Panc1 (cell line): ENCODE results near the gene TBC1D22A. TPM values are rescaled to one million over a fixed set of nuclear protein-coding genes. Genes with fewer than 3 reads are reported as not detected.

ENCODE experiments used
- ATAC-seq: fragments of 200-7000 bp; cut with Tn5 transposase; 2 replicates; pipeline ENCODE4 v1.9.1; 2020; ENCODE audit warnings: mild to moderate bottlenecking, moderate library complexity
- BruUV-seq: library from RNA; stranded (reverse); fragments of 400-500 nt; replicated peaks from 2 replicates; lab custom pipeline; 2021; lab: Mats Ljungman, UMichigan
- CTCF ChIA-PET: fragments of 300-600 bp; sonication (Branson Sonifier 250); formaldehyde crosslinking; loops from one replicate; lab custom pipeline; 2022; ENCODE audit warnings: antibody characterized with exemption; lab: Charles Lee
- POLR2A ChIA-PET: fragments of 300-600 bp; sonication (Branson Sonifier 250); formaldehyde crosslinking; loops from one replicate; lab custom pipeline; 2022; ENCODE audit warnings: antibody characterized with exemption; lab: Charles Lee
- DNase-seq: peaks from one replicate; pipeline ENCODE4 v3.0.0-alpha.2; 2010; ENCODE audit warnings: low read depth, low spot score
- H3K27ac ChIP-seq: 2 replicates; pipeline ENCODE4 v1.5.1; 2011; ENCODE audit warnings: mild to moderate bottlenecking, low read length, inconsistent platforms
- H3K27me3 ChIP-seq: fragments of 200-500 bp; sonication (Bioruptor generic); 2 replicates; pipeline ENCODE4 v1.6.0; 2014; ENCODE audit warnings: low read length, inconsistent platforms; ENCODE audit not compliant: control insufficient read depth, insufficient read depth
- H3K36me3 ChIP-seq: fragments of 200-500 bp; sonication (Bioruptor generic); 2 replicates; pipeline ENCODE4 v1.5.1; 2014; ENCODE audit warnings: inconsistent platforms, mild to moderate bottlenecking, low read length, moderate library complexity; ENCODE audit not compliant: control insufficient read depth, insufficient read depth
- H3K4me1 ChIP-seq: 2 replicates; pipeline ENCODE4 v1.5.1; 2011; ENCODE audit warnings: inconsistent platforms, mild to moderate bottlenecking, low read length, moderate library complexity; ENCODE audit not compliant: control insufficient read depth, insufficient read depth
- H3K4me3 ChIP-seq, 2 experiments: 2 replicates each; pipeline ENCODE4 v1.5.1; 2011 to 2012; ENCODE audit warnings: low read depth in 2 of 2, low read length in 2 of 2, mild to moderate bottlenecking in 2 of 2, inconsistent platforms in 1 of 2, moderate library complexity in 1 of 2
- H3K9me3 ChIP-seq: fragments of 200-500 bp; sonication (Bioruptor generic); 2 replicates; pipeline ENCODE4 v1.5.1; 2014; ENCODE audit warnings: low read depth, mild to moderate bottlenecking, inconsistent platforms, low read length, moderate library complexity; ENCODE audit not compliant: control insufficient read depth, insufficient read depth
- CTCF ChIP-seq: fragments of 450-650 bp; IDR thresholded peaks from 2 replicates; pipeline ENCODE4 v1.5.1; 2017; ENCODE audit warnings: mild to moderate bottlenecking
- POLR2AphosphoS5 ChIP-seq: IDR thresholded peaks from 2 replicates; pipeline ENCODE4 v1.6.1; 2012; ENCODE audit warnings: mild to moderate bottlenecking, low read depth, low read length, moderate library complexity
- REST ChIP-seq, 2 experiments: IDR thresholded peaks; 2 replicates each; pipeline ENCODE4 v1.6.1; 2011 to 2012; ENCODE audit warnings: low read depth in 2 of 2, control low read depth in 1 of 2, low read length in 1 of 2, mild to moderate bottlenecking in 1 of 2, moderate library complexity in 1 of 2; ENCODE audit not compliant: insufficient read depth in 1 of 2
- SIN3A ChIP-seq: IDR thresholded peaks from 2 replicates; pipeline ENCODE4 v1.6.1; 2012; ENCODE audit warnings: low read depth, mild to moderate bottlenecking, low read length, moderate library complexity, borderline replicate concordance; ENCODE audit not compliant: insufficient read depth
- TCF7L2 ChIP-seq: IDR thresholded peaks from 2 replicates; pipeline ENCODE4 v1.6.1; 2011; ENCODE audit warnings: mild to moderate bottlenecking, low read depth, low read length, inconsistent platforms
- in situ Hi-C: cut with HindIII; loops from 2 replicates; pipeline ENCODE4 v1.10.0; 2016; ENCODE audit warnings: low sequenced_read_pairs, low pct_unique_long_range_greater_than_20kb
- intact Hi-C: fragments of 100-400 bp; cut with micrococcal nuclease; formaldehyde crosslinking; loops from one replicate; pipeline ENCODE4 v1.10.0; 2022; ENCODE audit not compliant: unreplicated experiment
- total RNA-seq: library from RNA; stranded (reverse); gene quantifications from one replicate; pipeline ENCODE4 v1.2.1, GENCODE V29; 2021; ENCODE audit not compliant: unreplicated experiment

Gene TBC1D22A
- total RNA-seq, 1 experiment from 2014 or later: 28.7 TPM

- Histone ChIP-seq H3K4me3 (no peak overlapping the region), H3K9me3 (no peaks in the 10 kb centered on the region), H3K36me3 (no peaks in the 10 kb centered on the region), H3K27me3 (no peaks in the 10 kb centered on the region), H3K27ac (no peak overlapping the region), H3K4me1 (peaks cover 3% of the 10 kb centered on the region; the same call in 1 of the 2 replicates)
- ATAC-seq (no peak), DNase-seq (no peak)
- TF ChIP-seq REST (IDR thresholded peaks at IDR 0.05; ENCODE audit: insufficient read depth in 1 of 2, low read depth in 2 of 2, low read length in 1 of 2): no peak
- TF ChIP-seq SIN3A: no peak
- TF ChIP-seq TCF7L2: no peak
- no peak for TF ChIP-seq CTCF
- TF ChIP-seq POLR2AphosphoS5: no peak
- ChIA-PET CTCF (no interaction called here), POLR2A (no interaction called here)
- intact Hi-C loops: no loop called here
- in situ Hi-C loops: no loop called here
- no TSS peak for BruUV-seq
Observed at GRCh38 chr22:47151490-47151889, 389.0 kb downstream of the TBC1D22A start.

- H3K27me3 ChIP-seq: no peaks in the 10 kb centered on the region
- no TSS peak for BruUV-seq
- H3K36me3 ChIP-seq: no peaks in the 10 kb centered on the region
- no peak overlapping the region for H3K27ac ChIP-seq
- H3K4me1 ChIP-seq: peaks cover 3% of the 10 kb centered on the region; the same call in 1 of the 2 replicates
- H3K4me3 ChIP-seq: no peak overlapping the region
- intact Hi-C loops: no loop called here
- in situ Hi-C loops: no loop called here
- ChIA-PET POLR2A (no interaction called here), CTCF (no interaction called here)
- TF ChIP-seq TCF7L2 (no peak), POLR2AphosphoS5 (no peak), CTCF (no peak), REST (IDR thresholded peaks at IDR 0.05; ENCODE audit: insufficient read depth in 1 of 2, low read depth in 2 of 2, low read length in 1 of 2) (no peak), SIN3A (no peak)
- no peaks in the 10 kb centered on the region for H3K9me3 ChIP-seq
- DNase-seq (no peak), ATAC-seq (no peak)
Observed at GRCh38 chr22:47152236-47152635, 389.8 kb downstream of the TBC1D22A start.
